Cortex of kidney (tissue), 1 donor: ENCODE results near the gene MYOZ1.
"Not testable (repeated sequence)": the region's sequence is repeated elsewhere in the genome, so short reads cannot be mapped to it uniquely, and the experiment has no call there.

Experiments used
- DNase-seq: peaks from one replicate; lab custom pipeline; 2025; lab: John Stamatoyannopoulos, UW

MYOZ1 gene

GRCh38 chr10:73647875-73648651 lies 6.8 kb upstream of the MYOZ1 start:
- no peak for DNase-seq

GRCh38 chr10:73647211-73647874 lies 6.1 kb upstream of the MYOZ1 start:
- DNase-seq: no peak

GRCh38 chr10:73646598-73647041 lies 5.3 kb upstream of the MYOZ1 start:
- DNase-seq: no peak

- no peak for DNase-seq
Observed at GRCh38 chr10:73645251-73645650, 4.0 kb upstream of the MYOZ1 start.

GRCh38 chr10:73644767-73645166 lies 3.5 kb upstream of the MYOZ1 start:
- DNase-seq: no peak

- no peak for DNase-seq
Observed at GRCh38 chr10:73644015-73644743, 2.9 kb upstream of the MYOZ1 start.

GRCh38 chr10:73643362-73643761 lies 2.1 kb upstream of the MYOZ1 start:
- no peak for DNase-seq

- no peak for DNase-seq
Observed at GRCh38 chr10:73639286-73639685, 2.0 kb downstream of the MYOZ1 start.

GRCh38 chr10:73635781-73636180 lies 5.5 kb downstream of the MYOZ1 start:
- DNase-seq: no peak

- DNase-seq: no peak
Observed at GRCh38 chr10:73634421-73634820, 6.9 kb downstream of the MYOZ1 start.

- no peak for DNase-seq
Observed at GRCh38 chr10:73629165-73629564, 12.1 kb downstream of the MYOZ1 start.

- DNase-seq: no peak
Observed at GRCh38 chr10:73628405-73628804, 12.9 kb downstream of the MYOZ1 start.

GRCh38 chr10:73627300-73627699 lies 14.0 kb downstream of the MYOZ1 start:
- no peak for DNase-seq

GRCh38 chr10:73625884-73626752 lies 15.2 kb downstream of the MYOZ1 start:
- no peak for DNase-seq

- no peak for DNase-seq
Observed at GRCh38 chr10:73625004-73625883, 16.0 kb downstream of the MYOZ1 start.

- no peak for DNase-seq
Observed at GRCh38 chr10:73623056-73623455, 18.2 kb downstream of the MYOZ1 start.

GRCh38 chr10:73620974-73621373 lies 20.3 kb downstream of the MYOZ1 start:
- DNase-seq: not testable (repeated sequence)

- not testable (repeated sequence) for DNase-seq
Observed at GRCh38 chr10:73617143-73617542, 24.1 kb downstream of the MYOZ1 start.

- no peak for DNase-seq
Observed at GRCh38 chr10:73614720-73615119, 26.6 kb downstream of the MYOZ1 start.

- DNase-seq: no peak
Observed at GRCh38 chr10:73609116-73609515, 32.2 kb downstream of the MYOZ1 start.

- no peak for DNase-seq
Observed at GRCh38 chr10:73601486-73601921, 39.8 kb downstream of the MYOZ1 start.
